Kidney (tissue), 14 donors: ENCODE results near the gene KIF25. TPM values are rescaled to one million over a fixed set of nuclear protein-coding genes. Genes with fewer than 3 reads are reported as not detected.

Experiments
- DNase-seq, 5 donors: peaks; one replicate each; pipeline ENCODE4 v3.0.0-alpha.2; 2013 to 2020
- FAIRE-seq: peaks from 2 replicates; lab custom pipeline; 2012; peaks lifted over from hg19 to GRCh38; lab: Jason Lieb, UNC
- H3K27ac ChIP-seq, 2 donors: one replicate each; pipeline ENCODE4 v1.7.0; 2013; ENCODE audit warnings: low read depth in 2 of 2, low read length in 2 of 2, inconsistent platforms in 1 of 2
- H3K27me3 ChIP-seq: one replicate; pipeline ENCODE4 v1.7.1; 2013; ENCODE audit warnings: low read length, inconsistent platforms; ENCODE audit not compliant: control insufficient read depth, insufficient read depth
- H3K36me3 ChIP-seq, 3 donors: one replicate each; pipeline versions ENCODE4 v1.7.0 to v1.7.1; 2013; ENCODE audit warnings: low read length in 3 of 3, control low read depth in 1 of 3, inconsistent platforms in 1 of 3; ENCODE audit not compliant: insufficient read depth in 3 of 3, control insufficient read depth in 2 of 3
- H3K4me1 ChIP-seq, 3 donors: one replicate each; pipeline versions ENCODE4 v1.7.0 to v1.7.1; 2013; ENCODE audit warnings: low read length in 3 of 3, inconsistent platforms in 1 of 3, low read depth in 1 of 3; ENCODE audit not compliant: control insufficient read depth in 2 of 3, insufficient read depth in 2 of 3
- H3K4me3 ChIP-seq, 3 donors: one replicate each; pipeline versions ENCODE4 v1.7.0 to v1.8.1; 2013; ENCODE audit warnings: low read length in 3 of 3, control low read depth in 1 of 3, inconsistent platforms in 1 of 3
- H3K9ac ChIP-seq, 3 donors: one replicate each; pipeline versions ENCODE4 v1.7.0 to v1.7.1; 2013; ENCODE audit warnings: low read length in 3 of 3, control low read depth in 1 of 3, inconsistent platforms in 1 of 3
- H3K9me3 ChIP-seq, 3 donors: one replicate each; pipeline versions ENCODE4 v1.7.0 to v1.7.1; 2013; ENCODE audit warnings: low read length in 3 of 3, control low read depth in 1 of 3, inconsistent platforms in 1 of 3; ENCODE audit not compliant: control insufficient read depth in 2 of 3, insufficient read depth in 1 of 3
- intact Hi-C: fragments of 100-400 bp; cut with DNase I; formaldehyde crosslinking; loops from one replicate; pipeline ENCODE4 v1.11.1; 2022
- polyA plus RNA-seq: library from polyadenylated mRNA; stranded (reverse); fragments of 350-450 nt; fragmentation: Illumina TruSeq; extraction: RNeasy Lipid Tissue Mini Kit (QIAGEN cat#74804); gene quantifications from one replicate; pipeline ENCODE4 v1.2.3, GENCODE V29; 2014; ENCODE audit warnings: low read depth, low replicate concordance; ENCODE audit not compliant: insufficient read depth
- total RNA-seq: library from RNA; stranded (reverse); fragmentation: NEBNext Ultra II Directional; extraction: Animal tissue kit (Norgen Biotek cat#: 25700); gene quantifications from one replicate; pipeline ENCODE4 v1.2.1, GENCODE V29; 2021
- TF ChIP-seq, protein P1 (sequence below): IDR thresholded peaks from 3 replicates; pipeline ENCODE4 v1.5.1; 2012; ENCODE audit warnings: mild to moderate bottlenecking, moderate library complexity, borderline replicate concordance; ENCODE audit not compliant: insufficient read depth; ENCODE audit errors: extremely low read depth
- donor health status: control.
- donor health status: control.
- donor health status: control.
- donor health status: control.
- donor health status: control.
- donor health status: DM: yes; HTN: yes; CAD: no.
- donor health status: Normal renal cell carcinoma (clear cell type).

Gene KIF25
- total and polyA plus RNA-seq, 2 donors from 2014 or later = not detected

GRCh38 chr6:168062346-168063289, 65.1 kb downstream of the KIF25 start:
- H3K9me3 ChIP-seq = no peaks in the 10 kb centered on the region
- DNase-seq (no peak), FAIRE-seq (no peak)
- no peak overlapping the region for H3K4me3 ChIP-seq
- no peak overlapping the region for H3K9ac ChIP-seq
- intact Hi-C loops = no loop called here
- no peaks in the 10 kb centered on the region for H3K36me3 ChIP-seq
- H3K27ac ChIP-seq = no peak overlapping the region
- TF ChIP-seq, protein P1, sequence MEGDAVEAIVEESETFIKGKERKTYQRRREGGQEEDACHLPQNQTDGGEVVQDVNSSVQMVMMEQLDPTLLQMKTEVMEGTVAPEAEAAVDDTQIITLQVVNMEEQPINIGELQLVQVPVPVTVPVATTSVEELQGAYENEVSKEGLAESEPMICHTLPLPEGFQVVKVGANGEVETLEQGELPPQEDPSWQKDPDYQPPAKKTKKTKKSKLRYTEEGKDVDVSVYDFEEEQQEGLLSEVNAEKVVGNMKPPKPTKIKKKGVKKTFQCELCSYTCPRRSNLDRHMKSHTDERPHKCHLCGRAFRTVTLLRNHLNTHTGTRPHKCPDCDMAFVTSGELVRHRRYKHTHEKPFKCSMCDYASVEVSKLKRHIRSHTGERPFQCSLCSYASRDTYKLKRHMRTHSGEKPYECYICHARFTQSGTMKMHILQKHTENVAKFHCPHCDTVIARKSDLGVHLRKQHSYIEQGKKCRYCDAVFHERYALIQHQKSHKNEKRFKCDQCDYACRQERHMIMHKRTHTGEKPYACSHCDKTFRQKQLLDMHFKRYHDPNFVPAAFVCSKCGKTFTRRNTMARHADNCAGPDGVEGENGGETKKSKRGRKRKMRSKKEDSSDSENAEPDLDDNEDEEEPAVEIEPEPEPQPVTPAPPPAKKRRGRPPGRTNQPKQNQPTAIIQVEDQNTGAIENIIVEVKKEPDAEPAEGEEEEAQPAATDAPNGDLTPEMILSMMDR = no peak
- H3K27me3 ChIP-seq = no peaks in the 10 kb centered on the region
- peaks cover 0 to 3% (median 0%) of the 10 kb centered on the region in 3 donors for H3K4me1 ChIP-seq

- H3K9ac ChIP-seq = no peak overlapping the region
- FAIRE-seq (no peak), DNase-seq (no peak)
- peaks cover 0 to 3% (median 0%) of the 10 kb centered on the region in 3 donors for H3K4me1 ChIP-seq
- H3K27ac ChIP-seq = no peak overlapping the region
- no peaks in the 10 kb centered on the region for H3K36me3 ChIP-seq
- H3K27me3 ChIP-seq = no peaks in the 10 kb centered on the region
- TF ChIP-seq, protein P1 = no peak
- no peak overlapping the region for H3K4me3 ChIP-seq
- no peaks in the 10 kb centered on the region for H3K9me3 ChIP-seq
- intact Hi-C loops = no loop called here
Measured at GRCh38 chr6:168063431-168063830, 66.0 kb downstream of the KIF25 start.

GRCh38 chr6:168064226-168064807, 66.8 kb downstream of the KIF25 start:
- FAIRE-seq = no peak
- Histone ChIP-seq H3K9ac (no peak overlapping the region), H3K9me3 (no peaks in the 10 kb centered on the region), H3K4me3 (no peak overlapping the region), H3K4me1 (peaks cover 0 to 3% (median 0%) of the 10 kb centered on the region in 3 donors), H3K27me3 (no peaks in the 10 kb centered on the region), H3K27ac (no peak overlapping the region), H3K36me3 (no peaks in the 10 kb centered on the region)
- TF ChIP-seq, protein P1 = no peak
- no peak for DNase-seq
- intact Hi-C loops = no loop called here
